Measurements from ENCODE around the gene CPTP.

Gene CPTP

GRCh38 chr1:1308756-1309250 is 15.8 kb upstream of the CPTP start:
- H3K9ac ChIP-seq (ENCODE audit: low read length): peak overlapping the region; percentile 99
- no peaks in the 10 kb centered on the region for H3K36me3 ChIP-seq (ENCODE audit: low read length)
- peak overlapping the region; percentile 75 for H3K27ac ChIP-seq (ENCODE audit: low read depth, low read length)
- H3K27me3 ChIP-seq (ENCODE audit: low read length): no peaks in the 10 kb centered on the region
- H3K4me3 ChIP-seq (ENCODE audit: insufficient read depth, low read length, poor library complexity, severe bottlenecking): peak overlapping the region; percentile 84
- no peaks in the 10 kb centered on the region; the same call in 1 of the 2 replicates for H3F3A ChIP-seq (ENCODE audit: insufficient read depth)
- peak overlapping the region; percentile 68 for H3K4me2 ChIP-seq (ENCODE audit: low read depth, low read length, poor library complexity, severe bottlenecking)
- peaks cover 12% of the 10 kb centered on the region for H3K79me2 ChIP-seq (ENCODE audit: insufficient read depth, low read length)
- peak overlapping the region; percentile 53 for H2AFZ ChIP-seq (ENCODE audit: low read depth, low read length, severe bottlenecking)
- no peaks in the 10 kb centered on the region for H4K20me1 ChIP-seq (ENCODE audit: low read depth, low read length)
- no peak for TF ChIP-seq CTCF (IDR thresholded peaks at IDR 0.05; ENCODE audit: insufficient read depth, low read length, poor library complexity, severe bottlenecking)
- no peak for TF ChIP-seq EZH2phosphoT487 (conservative IDR thresholded peaks at IDR 0.05; ENCODE audit: low read length)
- no peaks in the 10 kb centered on the region for H3K9me2 ChIP-seq (replicated peaks; ENCODE audit: insufficient read depth, low read length)
- no peaks in the 10 kb centered on the region for H3K9me3 ChIP-seq (ENCODE audit: insufficient read depth, low read length)

GRCh38 chr1:1309251-1310108 is 15.1 kb upstream of the CPTP start:
- H3K9me3 ChIP-seq (ENCODE audit: insufficient read depth, low read length): no peaks in the 10 kb centered on the region
- H3K27ac ChIP-seq (ENCODE audit: low read depth, low read length): peak overlapping the region; percentile 75
- peak overlapping the region; percentile 68 for H3K4me2 ChIP-seq (ENCODE audit: low read depth, low read length, poor library complexity, severe bottlenecking)
- H3K9me2 ChIP-seq (replicated peaks; ENCODE audit: insufficient read depth, low read length): no peaks in the 10 kb centered on the region
- H3K79me2 ChIP-seq (ENCODE audit: insufficient read depth, low read length): peaks cover 12% of the 10 kb centered on the region
- H3K27me3 ChIP-seq (ENCODE audit: low read length): no peaks in the 10 kb centered on the region
- peak overlapping the region; percentile 99 for H3K9ac ChIP-seq (ENCODE audit: low read length)
- H4K20me1 ChIP-seq (ENCODE audit: low read depth, low read length): no peaks in the 10 kb centered on the region
- H2AFZ ChIP-seq (ENCODE audit: low read depth, low read length, severe bottlenecking): no peak overlapping the region
- no peaks in the 10 kb centered on the region for H3K36me3 ChIP-seq (ENCODE audit: low read length)
- H3F3A ChIP-seq (ENCODE audit: insufficient read depth): no peaks in the 10 kb centered on the region; the same call in 1 of the 2 replicates
- H3K4me3 ChIP-seq (ENCODE audit: insufficient read depth, low read length, poor library complexity, severe bottlenecking): peak overlapping the region; percentile 84
- TF ChIP-seq CTCF (IDR thresholded peaks at IDR 0.05; ENCODE audit: insufficient read depth, low read length, poor library complexity, severe bottlenecking): no peak
- TF ChIP-seq EZH2phosphoT487 (conservative IDR thresholded peaks at IDR 0.05; ENCODE audit: low read length): no peak

- no peaks in the 10 kb centered on the region for H3K36me3 ChIP-seq (ENCODE audit: low read length)
Measured at GRCh38 chr1:1310109-1310385, 14.6 kb upstream of the CPTP start.

More at GRCh38 chr1:1310109-1310385, 14.6 kb upstream of the CPTP start:
- Histone ChIP-seq H3K9me3 (ENCODE audit: insufficient read depth, low read length) (no peaks in the 10 kb centered on the region), H3K9me2 (replicated peaks; ENCODE audit: insufficient read depth, low read length) (no peaks in the 10 kb centered on the region), H3F3A (ENCODE audit: insufficient read depth) (no peaks in the 10 kb centered on the region; the same call in 1 of the 2 replicates), H3K4me2 (ENCODE audit: low read depth, low read length, poor library complexity, severe bottlenecking) (peak overlapping the region; percentile 68), H3K27ac (ENCODE audit: low read depth, low read length) (peak overlapping the region; percentile 75; the same call in 1 of the 2 replicates), H3K79me2 (ENCODE audit: insufficient read depth, low read length) (peaks cover 12% of the 10 kb centered on the region), H3K27me3 (ENCODE audit: low read length) (no peaks in the 10 kb centered on the region), H2AFZ (ENCODE audit: low read depth, low read length, severe bottlenecking) (no peak overlapping the region), H3K9ac (ENCODE audit: low read length) (peak overlapping the region; percentile 99), H4K20me1 (ENCODE audit: low read depth, low read length) (no peaks in the 10 kb centered on the region), H3K4me3 (ENCODE audit: insufficient read depth, low read length, poor library complexity, severe bottlenecking) (peak overlapping the region; percentile 84)
- TF ChIP-seq EZH2phosphoT487 (conservative IDR thresholded peaks at IDR 0.05; ENCODE audit: low read length): no peak
- TF ChIP-seq CTCF (IDR thresholded peaks at IDR 0.05; ENCODE audit: insufficient read depth, low read length, poor library complexity, severe bottlenecking): no peak
